H1 (cell line): ENCODE data around the gene C15orf39.

Source experiments
- BRCA1 ChIP-seq: IDR thresholded peaks from 2 replicates; pipeline ENCODE4 v1.6.1; 2012; ENCODE audit warnings: low read depth, low read length, improper control_type of control experiment
- CEBPB ChIP-seq: IDR thresholded peaks from 2 replicates; pipeline ENCODE4 v1.6.1; 2012; ENCODE audit warnings: low read depth, low read length
- CTCF ChIP-seq, 3 experiments: IDR thresholded peaks; 1 replicate in 2 of 3; 2 replicates in 1 of 3; pipeline versions ENCODE4 v1.5.1 to v1.6.1; 2011; ENCODE audit warnings: low read length in 3 of 3, mild to moderate bottlenecking in 3 of 3, inconsistent platforms in 2 of 3, low read depth in 1 of 3, moderate library complexity in 1 of 3; ENCODE audit not compliant: insufficient read depth in 1 of 3; ENCODE audit errors: control extremely low read depth in 1 of 3
- HDAC6 ChIP-seq: IDR thresholded peaks from one replicate; pipeline ENCODE4 v1.7.1; 2012; ENCODE audit warnings: low read depth, mild to moderate bottlenecking, inconsistent platforms, low read length, moderate library complexity
- MAX ChIP-seq: IDR thresholded peaks from 2 replicates; pipeline ENCODE4 v1.6.1; 2012; ENCODE audit warnings: inconsistent platforms
- POLR2A ChIP-seq, 2 experiments: IDR thresholded peaks; 1 replicate in 1 of 2; 2 replicates in 1 of 2; pipeline ENCODE4 v1.6.1; 2011; ENCODE audit warnings: low read depth in 2 of 2, low read length in 2 of 2, mild to moderate bottlenecking in 2 of 2; ENCODE audit errors: control extremely low read depth in 1 of 2
- SUZ12 ChIP-seq: fragments of 200-600 bp; sonication (generic); IDR thresholded peaks from 2 replicates; pipeline ENCODE4 v1.6.1; 2012; ENCODE audit warnings: mild to moderate bottlenecking, inconsistent platforms, low read length, moderate library complexity, mixed read lengths

- TF ChIP-seq POLR2A (IDR thresholded peaks at IDR 0.05; ENCODE audit: control extremely low read depth in 1 of 2, low read depth in 2 of 2, low read length in 2 of 2) (no peak), MAX (no peak), SUZ12 (no peak), CEBPB (no peak), CTCF (IDR thresholded peaks at IDR 0.05; ENCODE audit: control extremely low read depth in 1 of 3, insufficient read depth in 1 of 3, low read depth in 1 of 3, low read length in 3 of 3) (no peak), BRCA1 (no peak), HDAC6 (no peak)
Measured at GRCh38 chr15:75206803-75207617, 5.3 kb downstream of the C15orf39 start.
